Fibroblast of the aortic adventitia (primary cell): ENCODE measurements around the gene DRAXIN. TPM values are rescaled to one million over a fixed set of nuclear protein-coding genes. Genes with fewer than 3 reads are reported as not detected.

Source experiments
- DNase-seq: peaks from one replicate; pipeline ENCODE4 v3.0.0-alpha.2; 2010; ENCODE audit warnings: low read depth
- H3K4me3 ChIP-seq: 2 replicates; pipeline ENCODE4 v1.5.1; 2011; ENCODE audit warnings: low read depth, mild to moderate bottlenecking, control low read depth, low read length, moderate library complexity
- CTCF ChIP-seq: IDR thresholded peaks from 2 replicates; pipeline ENCODE4 v1.5.1; 2011; ENCODE audit warnings: mild to moderate bottlenecking, low read length, control low read depth, inconsistent platforms; ENCODE audit not compliant: insufficient read depth
- total RNA-seq: library from RNA; depleted of rRNA; stranded (reverse); fragments of >200 nt; gene quantifications from 2 replicates; pipeline ENCODE4 v1.2.3, GENCODE V29; 2012; ENCODE audit warnings: low replicate concordance

Gene DRAXIN
- total RNA-seq, 1 donor: 2.4 TPM

GRCh38 chr1:11746092-11746491 lies 54.6 kb downstream of the DRAXIN start:
- peak; percentile 41 for DNase-seq
- no peak for TF ChIP-seq CTCF
- no peak overlapping the region for H3K4me3 ChIP-seq

DNA sequence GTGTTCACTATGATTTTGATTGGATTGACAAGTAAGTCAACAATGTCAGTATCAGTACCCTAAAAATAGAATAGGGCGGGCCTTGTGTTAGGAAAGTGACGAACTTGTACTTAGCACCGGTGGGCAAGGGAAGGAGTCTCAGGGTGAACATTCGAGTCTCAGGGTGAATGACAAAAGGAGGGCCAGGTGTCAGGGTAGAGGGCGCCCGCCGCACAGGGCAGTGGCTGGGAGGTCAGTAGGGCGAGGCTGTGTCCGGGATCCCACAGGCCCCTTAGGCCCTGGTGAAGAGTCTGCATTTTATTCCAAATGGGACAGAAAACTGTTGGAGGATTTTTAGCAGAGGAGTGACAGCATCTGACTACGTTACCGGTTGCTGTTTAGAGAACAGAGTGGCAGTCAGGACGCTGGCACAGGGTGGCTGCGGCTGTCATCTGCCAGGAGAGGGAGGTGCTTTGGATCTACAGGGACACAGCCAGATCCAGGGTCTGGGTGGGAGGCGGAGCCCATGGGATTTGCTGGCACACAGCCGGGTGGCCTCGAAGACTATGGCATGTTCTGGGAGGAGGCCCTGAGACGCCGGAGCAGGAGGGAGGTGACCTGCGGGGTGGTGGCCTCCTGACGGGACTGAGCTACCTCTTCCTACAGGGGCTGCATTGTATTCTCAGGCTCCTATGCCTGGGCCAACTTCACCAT lies 55.4 kb downstream of the DRAXIN start:
- no peak for DNase-seq
- H3K4me3 ChIP-seq: no peak overlapping the region
- TF ChIP-seq CTCF: no peak

DNA sequence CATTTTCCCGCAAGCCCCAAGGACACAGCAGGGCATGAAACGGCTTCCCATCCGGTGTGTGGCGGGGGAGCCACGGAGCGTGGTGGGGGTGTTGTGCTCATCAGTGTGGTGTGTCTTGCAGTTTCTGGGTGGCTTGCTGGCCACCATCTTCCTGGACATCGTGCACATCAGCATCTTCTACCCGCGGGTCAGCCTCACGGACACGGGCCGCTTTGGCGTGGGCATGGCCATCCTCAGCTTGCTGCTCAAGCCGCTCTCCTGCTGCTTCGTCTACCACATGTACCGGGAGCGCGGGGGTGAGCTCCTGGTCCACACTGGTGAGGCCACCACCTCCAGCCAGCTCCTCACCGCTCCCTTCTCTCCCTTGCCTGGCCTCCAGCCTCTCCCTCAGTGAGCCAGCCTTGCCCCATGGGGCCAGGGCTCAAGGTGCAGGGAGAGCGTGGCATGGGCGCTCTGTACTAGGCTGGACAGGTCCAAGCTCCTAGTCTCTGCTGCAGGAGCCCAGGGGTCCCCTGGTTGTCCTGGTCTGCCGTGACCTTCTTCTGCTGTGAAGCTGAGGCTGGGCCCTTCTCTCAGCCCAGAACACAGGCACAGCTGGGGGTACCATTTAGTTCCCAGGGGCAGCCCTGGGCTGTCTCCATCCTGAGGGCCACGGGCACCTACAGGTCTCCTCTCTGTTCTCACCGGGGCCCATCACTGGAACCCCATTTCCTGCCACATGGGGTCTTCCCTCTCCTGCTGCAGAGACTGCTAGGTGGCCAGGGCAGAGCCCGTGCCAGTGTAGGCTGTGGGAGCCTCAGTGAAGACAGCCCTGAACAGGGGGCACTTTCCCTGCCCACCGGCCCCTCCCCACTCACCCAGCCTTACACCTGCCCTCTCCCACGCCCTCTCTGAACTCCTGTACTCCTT lies 57.0 kb downstream of the DRAXIN start:
- no peak for TF ChIP-seq CTCF
- no peak for DNase-seq
- no peak overlapping the region for H3K4me3 ChIP-seq

DNA sequence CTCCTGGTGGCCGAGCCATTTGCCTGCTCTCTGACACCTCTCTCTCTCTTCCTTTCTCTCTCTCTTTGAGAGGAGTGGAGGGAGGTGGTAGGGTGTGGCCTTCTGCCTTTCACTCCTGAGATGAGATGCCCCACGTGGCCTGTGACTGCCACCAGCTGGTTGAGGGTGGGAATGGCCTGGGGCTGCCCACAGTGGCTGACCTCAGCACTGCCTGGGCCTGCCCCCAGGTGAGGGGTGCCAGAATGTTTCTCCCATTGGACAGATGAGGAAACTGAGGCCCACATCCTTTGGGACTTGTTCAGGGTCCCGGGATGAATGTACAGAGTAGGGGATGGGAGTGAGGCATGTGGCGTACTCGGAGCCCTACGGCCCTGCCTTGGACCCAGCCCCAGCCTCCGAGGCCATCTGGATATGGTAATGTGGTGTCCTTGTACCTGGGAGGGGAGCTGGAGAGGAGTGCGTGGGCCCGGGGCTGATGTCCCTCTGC lies 57.7 kb downstream of the DRAXIN start:
- DNase-seq: peak; percentile 11
- TF ChIP-seq CTCF: peak; percentile 41
- H3K4me3 ChIP-seq: no peak overlapping the region

DNA sequence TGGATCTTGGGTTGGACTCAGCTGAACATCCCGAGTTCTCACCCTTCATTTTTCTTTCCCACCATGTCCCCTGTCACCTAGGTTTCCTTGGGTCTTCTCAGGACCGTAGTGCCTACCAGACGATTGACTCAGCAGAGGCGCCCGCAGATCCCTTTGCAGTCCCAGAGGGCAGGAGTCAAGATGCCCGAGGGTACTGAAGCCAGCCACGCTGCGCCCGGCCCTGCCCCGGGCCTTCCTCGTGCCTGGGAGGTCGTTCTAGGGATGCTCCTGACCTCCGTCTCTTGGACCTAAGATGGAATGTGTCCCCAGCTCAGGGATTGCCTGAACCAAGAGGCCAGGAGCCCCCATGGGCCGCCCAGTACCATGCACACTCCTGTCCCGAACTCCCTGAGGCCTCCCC lies 58.5 kb downstream of the DRAXIN start:
- no peak for TF ChIP-seq CTCF
- DNase-seq: no peak
- H3K4me3 ChIP-seq: no peak overlapping the region

GRCh38 chr1:11751087-11751486 lies 59.6 kb downstream of the DRAXIN start:
- no peak for DNase-seq
- TF ChIP-seq CTCF: no peak
- H3K4me3 ChIP-seq: no peak overlapping the region
